Muscle of back (tissue), 11 donors: ENCODE results near the gene MRPL3. TPM values are rescaled to one million over a fixed set of nuclear protein-coding genes. Genes with fewer than 3 reads are reported as not detected.
"Not testable (repeated sequence)": the region's sequence is repeated elsewhere in the genome, so short reads cannot be mapped to it uniquely, and the experiment has no call there.

Source experiments
- DNase-seq, 3 donors: peaks; one replicate each; pipeline versions ENCODE4 v3.0.0 to v3.0.0-alpha.2; 2013
- polyA plus RNA-seq, 10 donors: library from polyadenylated mRNA; unstranded; fragments of 120-200 nt; gene quantifications; one replicate each; pipeline ENCODE4 v1.2.1, GENCODE V29; 2013; ENCODE audit not compliant: insufficient read length in 10 of 10

MRPL3 gene
- polyA plus RNA-seq, 10 donors: 71.9 to 86.9 (median 79.5) TPM

DNA sequence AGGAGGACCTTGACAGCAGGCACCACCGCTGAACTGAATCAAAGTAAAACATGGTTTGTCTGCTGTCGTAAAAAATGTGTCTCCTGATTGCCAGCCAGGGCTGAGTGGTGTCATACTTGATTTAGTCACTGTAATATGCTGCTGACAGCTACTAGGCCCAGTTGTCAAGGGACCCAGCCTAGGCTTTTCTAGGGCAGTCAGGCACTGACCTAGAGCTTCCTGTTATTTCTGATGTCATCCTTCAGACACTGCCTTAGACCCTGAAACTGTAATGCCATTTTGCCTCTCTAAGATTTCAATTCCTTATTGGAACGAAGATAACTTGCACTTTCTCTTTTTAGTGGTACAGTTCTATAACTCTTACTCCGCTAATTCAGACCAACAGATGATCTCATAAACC is 2.6 kb upstream of the MRPL3 start:
- DNase-seq: no peak

DNA sequence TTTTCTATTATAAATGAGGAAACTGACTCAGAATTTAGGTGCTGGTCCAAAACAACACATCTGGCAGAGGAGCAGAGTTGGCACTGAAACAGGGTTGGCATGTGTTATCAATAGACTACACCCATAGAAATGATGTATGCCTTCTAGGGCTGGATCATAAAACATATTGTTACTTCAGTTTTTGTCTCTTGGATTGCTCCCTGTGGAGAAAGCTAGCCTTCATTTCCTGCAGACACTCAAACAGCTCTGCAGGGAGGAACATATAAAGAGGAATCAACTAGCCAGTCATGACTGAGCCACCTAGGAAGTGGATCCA is 507 bp upstream of the MRPL3 start:
- DNase-seq: no peak

DNA sequence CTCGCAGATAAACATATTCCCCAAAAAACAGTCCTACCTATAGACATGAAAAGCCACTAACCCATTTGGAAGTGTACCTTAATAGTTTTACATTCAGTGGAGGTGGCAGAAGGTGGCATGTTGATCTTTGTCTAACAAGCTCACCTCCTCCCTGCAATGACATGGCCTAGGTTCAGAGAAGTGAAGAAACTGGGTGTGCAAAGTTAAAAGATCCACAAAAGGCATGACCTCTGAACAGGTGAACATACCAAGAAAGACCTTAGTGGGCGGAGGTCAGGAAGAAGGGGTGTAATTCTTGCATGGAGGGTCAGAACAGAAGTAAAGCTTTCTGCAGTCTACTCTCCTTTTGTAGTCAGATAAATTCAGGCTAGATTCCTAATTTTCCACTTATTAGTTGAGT is 822 bp downstream of the MRPL3 start:
- peak in 1 of 3 donors; percentile 0 for DNase-seq

DNA sequence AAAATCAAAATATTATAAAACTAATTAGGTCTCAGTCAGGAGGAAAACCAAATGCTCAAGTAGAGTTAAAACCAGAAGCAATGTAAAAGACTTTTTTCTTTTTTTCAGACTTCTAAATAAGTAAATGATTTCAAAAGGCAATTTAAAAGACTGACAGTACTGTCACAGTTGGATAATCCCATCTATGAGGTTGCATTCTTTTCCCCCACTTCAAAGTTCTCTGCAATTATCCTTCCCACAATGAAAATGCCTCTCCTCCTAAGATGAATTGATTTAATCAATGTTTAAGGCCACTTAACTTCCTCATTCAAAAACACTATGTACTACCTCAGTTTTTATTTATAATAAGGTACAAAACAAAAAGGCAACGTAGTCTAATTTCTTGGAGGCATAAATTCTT is 8.1 kb downstream of the MRPL3 start:
- DNase-seq: no peak

DNA sequence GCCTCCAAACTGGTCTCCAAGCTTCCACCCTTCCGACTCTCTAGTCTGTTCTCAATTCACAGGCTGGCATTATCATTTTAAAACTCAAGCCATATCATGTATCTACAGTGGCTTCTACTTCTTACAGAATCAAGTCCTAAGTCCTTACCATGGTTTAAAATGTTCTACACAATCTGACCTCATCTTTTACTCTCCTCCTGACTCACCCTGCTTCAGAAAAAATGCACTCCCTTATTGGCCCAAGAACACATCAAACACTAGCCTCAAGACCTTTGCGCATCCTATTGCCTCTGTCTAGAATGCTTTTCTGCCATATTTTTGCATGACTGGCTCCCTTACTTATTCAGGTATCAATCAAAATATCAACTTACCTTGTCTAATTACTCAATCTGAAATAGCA is 11.0 kb downstream of the MRPL3 start:
- no peak for DNase-seq

DNA sequence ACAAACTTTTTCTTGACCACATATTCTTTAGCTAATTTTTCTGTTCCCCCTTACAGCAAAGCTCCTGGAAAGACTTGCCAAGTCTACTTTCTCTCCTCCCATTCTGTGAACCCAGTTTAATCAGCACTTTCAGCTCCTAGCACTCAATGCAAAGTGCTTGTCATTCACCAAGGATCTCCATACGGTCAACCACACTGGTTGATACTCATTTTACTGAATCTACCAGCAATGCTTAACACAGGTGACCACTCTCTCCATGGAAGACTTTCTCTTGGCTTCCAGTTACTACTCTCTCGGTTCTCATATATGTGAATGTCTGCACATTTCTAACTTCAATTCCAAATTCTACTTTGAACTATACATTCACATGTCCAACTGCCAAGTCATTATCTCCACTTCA is 11.7 kb downstream of the MRPL3 start:
- DNase-seq: no peak

DNA sequence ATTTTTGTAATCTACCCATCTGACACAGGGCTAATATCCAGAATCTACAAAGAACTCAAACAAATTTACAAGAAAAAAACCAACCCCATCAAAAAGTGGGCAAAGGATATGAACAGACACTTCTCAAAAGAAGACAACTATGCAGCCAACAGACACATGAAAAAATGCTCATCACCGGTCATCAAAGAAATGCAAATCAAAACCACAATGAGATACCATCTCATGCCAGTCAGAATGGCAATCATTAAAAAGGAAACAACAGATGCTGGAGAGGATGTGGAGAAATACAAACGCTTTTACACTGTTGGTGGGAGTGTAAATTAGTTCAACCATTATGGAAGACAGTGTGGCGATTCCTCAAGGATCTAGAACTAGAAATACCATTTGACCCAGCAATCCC is 16.2 kb downstream of the MRPL3 start:
- not testable (repeated sequence) for DNase-seq

DNA sequence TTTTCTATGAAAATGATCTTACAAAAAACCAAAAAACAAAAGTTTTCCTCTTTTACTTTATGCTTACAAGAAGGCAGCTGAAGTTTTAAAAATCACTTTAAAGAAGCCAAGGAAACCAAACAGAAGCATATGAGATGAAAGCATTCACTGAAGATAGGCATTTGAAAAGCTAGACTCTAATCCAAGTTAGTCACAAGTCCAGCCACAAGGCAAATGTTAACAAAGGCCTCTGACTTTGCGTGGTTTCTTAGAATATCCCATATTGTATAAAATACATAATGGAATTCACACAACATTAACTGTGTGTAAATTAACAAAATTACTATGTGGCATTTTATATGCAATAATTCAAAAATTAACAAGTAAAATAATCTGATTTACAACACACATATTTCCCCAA is 17.7 kb downstream of the MRPL3 start:
- no peak for DNase-seq

DNA sequence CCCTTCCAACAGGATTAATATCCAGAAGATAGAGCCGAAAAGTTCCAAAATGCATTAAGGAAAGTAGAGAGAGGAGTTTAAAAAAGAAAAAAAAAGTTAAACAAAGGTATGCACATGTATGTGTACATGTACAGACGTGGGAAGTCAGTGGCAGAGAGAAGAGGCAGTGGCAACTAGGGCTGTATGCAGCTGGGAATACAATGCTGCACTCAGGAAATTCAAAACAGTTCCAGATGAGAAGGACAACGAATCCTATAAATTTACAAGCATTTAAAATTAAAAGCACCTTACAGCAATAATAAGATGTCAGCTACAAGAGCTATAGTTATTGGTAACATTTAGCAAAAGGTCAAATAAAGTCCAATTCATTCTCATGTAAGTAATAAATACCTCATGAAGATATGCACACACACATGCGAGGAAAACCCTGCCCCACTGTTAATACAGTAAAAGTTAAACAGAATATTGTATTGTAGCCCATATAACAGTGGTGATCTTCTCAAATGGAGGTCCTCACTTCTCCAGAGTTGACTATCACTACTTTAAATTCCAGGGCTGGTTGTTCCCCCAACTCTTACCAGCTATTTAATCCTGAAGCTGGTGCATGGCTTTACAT is 18.2 kb downstream of the MRPL3 start:
- no peak for DNase-seq

DNA sequence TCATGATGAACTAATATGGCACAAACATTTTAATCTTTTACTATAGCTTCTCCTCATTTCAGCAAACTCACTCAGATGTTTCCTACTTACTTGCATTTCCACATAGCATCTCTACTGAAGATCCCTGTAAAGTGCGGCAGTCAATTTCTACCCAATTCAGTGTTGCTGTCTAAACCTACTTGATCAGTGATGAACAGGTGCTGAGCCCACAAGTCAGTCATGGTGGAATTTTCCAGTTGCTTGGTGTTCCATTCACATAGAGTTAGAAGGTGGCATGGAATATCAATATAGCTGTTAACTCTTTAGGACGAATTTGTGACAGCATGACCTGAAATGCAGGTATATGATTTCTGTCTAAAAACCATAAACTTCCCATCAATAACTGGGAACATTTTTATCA is 22.7 kb downstream of the MRPL3 start:
- no peak for DNase-seq

DNA sequence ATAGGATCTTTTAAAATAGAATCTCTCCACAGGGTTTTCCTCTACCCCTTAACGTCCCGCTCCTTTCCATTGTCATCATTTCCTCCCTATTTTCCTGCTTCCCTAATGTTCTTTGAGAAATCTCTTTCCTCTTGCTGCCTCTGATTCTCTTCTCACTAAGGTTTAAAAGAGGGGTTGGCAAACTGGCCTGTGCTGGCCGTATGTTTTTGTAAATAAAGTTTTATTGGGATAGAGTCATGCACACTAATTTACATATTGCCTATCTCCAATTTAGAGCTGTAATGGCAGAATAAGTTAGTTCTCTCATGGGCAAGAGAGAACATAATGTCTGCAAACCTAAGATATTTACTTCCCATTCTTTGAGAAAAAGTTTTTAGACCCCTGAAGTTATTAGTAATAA is 25.0 kb downstream of the MRPL3 start:
- DNase-seq: no peak

DNA sequence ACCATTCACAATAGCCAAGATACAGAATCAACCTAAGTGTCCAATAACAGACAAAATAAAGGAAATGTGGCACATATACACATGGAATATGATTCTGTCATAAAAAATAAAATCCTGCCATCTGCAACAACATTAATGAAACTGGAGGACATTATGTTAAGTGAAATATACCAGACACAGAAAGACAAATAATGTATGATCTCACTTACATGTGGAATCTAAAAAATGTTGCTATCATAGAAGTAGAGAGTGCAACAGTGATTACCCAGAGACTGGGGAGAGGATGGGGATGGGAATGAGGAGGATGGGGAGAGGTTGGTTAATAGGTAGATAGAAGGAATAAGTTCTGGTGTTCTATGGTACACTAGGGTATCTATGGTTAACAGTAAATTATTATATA is 28.7 kb downstream of the MRPL3 start:
- DNase-seq: no peak

DNA sequence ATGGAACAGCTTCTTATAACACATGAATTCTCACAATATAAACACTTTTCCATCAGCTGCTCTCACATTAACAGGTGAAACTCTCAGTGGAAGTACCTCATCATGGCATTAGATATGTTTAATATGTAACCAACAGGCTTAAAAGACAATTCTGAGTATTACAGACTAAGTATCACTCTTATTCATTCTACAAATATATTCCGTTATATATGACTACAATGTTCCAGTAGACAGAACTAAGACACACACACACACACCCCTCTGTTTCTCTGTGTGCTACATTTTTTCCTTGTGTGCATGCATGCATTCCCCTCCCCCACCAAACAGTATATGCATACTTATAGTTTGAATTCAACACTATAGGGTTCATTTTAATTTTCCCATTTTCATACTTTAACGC is 32.4 kb downstream of the MRPL3 start:
- no peak for DNase-seq

DNA sequence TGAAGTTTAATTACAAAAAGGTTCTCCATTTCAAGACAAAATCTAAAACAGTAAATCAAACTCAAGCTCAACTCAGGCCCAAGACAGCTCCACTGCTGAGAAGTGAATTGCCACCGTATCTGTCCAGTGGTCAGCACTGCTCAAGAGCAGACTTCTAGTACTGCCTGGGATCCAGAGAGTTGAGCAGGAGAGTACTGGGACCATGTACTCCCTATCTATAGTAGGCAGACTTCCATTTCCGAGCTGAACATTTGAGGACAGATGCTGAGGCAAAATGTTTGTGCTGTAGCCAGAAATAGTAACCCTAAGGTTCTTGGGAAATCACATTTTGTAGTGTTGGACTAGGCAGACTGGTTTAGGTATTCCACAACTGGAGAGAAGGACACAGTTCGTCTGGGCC is 44.1 kb downstream of the MRPL3 start:
- no peak for DNase-seq

DNA sequence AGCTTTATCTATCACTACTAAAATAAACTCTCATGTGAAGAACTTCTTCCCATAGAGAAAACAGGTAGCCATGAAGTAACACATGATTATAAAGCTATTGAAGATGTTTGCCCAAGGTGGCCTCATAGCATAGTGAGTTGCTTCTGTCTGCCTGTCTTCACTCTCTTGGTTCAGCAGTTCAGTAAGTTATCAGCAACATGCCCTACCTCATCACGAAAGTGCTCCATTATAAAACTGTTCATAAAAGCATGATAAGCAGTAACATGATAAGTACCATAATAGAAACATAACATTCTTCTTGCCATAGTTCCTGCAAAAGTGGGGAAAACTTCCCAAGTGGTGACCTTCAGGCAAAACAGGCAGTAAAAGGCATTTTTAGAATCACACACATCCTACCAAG is 45.6 kb downstream of the MRPL3 start:
- DNase-seq: no peak

DNA sequence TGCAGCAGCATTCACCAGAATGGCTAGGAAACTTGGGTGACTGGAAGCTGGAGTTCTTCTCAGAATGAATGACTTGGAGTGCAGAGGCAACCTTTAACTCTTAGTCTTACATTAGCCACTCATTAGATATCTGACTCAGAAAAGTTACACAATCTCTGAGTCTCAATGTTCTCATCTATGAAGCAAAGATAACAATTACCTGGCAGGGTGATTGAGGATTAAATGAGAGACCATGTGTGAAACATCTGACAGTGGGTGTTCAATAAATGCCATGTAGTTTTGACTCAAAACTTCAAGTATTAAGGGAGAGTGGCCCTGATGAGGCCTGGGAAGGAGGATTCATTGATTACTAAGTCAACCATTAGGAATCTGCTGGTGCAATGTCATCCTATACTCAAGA is 48.3 kb downstream of the MRPL3 start:
- no peak for DNase-seq

DNA sequence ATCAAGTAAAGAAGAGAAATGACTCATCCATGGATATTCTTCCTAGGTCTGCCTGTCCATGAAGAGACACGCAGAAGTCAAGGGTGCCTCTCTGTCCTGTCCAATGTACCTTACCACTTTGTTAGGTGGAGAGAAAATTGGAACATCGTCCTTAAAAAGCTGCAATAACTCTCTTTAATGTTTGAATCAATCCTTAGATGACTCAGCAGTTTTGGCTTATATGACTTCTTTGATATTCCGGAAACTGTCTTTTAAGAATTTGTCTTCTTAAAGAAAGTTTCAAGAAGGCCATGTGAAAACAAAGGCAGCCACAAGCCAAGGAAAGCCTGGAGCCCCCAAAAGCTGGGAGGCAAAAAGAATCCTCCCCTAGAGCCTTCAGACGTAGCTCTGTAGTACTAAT is 49.2 kb downstream of the MRPL3 start:
- DNase-seq: no peak

DNA sequence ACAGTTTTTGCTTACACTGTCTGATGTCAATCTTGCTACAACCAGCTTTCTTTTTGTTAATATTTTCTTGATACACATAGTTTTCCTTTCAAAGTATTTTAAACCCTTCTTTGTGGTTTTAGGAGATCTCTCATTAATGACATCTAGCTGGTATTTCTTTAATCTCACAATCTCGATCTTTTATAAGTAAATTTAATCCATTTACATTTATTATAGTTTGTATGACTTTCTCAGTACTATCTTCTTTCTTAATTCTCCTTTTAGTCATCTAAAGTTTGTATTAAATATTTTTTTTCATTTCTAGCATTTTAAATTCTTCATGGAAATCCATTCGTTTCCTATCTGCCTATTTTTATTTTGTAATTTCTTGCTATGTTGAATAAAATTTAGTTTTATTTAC is 55.4 kb downstream of the MRPL3 start:
- no peak for DNase-seq

DNA sequence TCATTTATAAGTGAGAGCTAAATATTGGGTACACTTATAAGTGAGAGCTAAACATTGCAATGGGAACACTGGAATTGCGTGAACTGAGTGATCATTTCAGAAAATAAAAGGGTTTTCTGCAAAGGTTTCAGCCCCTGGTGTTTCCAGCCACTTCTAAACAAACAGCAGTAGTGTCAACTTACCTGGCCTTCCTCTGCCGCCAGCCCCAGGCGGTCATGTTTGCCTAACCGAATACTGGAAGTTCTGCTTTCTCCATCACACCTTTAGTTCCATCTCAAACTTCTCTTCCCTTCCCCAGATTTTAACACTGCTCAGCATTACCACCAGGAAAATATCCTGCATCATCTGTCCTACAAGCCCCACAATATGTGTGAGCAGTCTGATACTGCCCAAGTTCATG is 58.6 kb downstream of the MRPL3 start:
- DNase-seq: no peak

DNA sequence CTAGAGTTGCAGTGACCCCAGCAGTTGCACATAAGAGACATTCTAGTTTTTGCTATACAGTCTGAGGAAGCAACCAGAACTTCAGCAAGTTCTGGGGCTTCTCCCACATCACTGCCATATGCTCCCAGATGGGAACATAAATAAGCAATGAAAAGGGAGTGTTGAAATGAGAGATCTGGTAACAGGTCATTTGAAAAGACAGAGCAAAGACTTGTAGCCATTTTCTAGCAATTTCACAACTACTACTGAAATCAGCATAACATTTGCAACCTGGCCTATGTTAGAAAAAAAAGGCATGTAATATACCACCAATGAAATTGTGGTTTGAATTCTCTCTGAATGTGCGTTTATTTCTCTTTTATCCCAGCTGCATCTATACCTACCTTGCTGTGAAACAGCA is 63.7 kb downstream of the MRPL3 start:
- DNase-seq: no peak

DNA sequence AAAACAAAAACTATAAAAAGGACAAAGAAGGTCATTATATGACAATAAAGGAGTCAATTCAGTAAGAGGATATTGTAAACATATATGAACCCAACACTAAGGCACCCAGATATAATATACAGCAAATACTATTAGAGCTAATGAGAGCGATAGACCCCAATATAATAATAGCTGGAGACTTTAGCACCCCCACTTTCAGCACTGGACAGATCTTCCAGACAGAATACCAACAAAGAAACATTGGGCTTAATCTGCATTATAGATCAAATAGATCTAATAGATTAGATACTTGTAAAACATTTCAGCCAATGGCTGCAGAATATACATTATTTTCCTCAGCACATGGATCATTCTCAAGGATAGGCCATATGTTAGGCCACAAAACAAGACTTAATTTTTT is 67.8 kb downstream of the MRPL3 start:
- DNase-seq: no peak

DNA sequence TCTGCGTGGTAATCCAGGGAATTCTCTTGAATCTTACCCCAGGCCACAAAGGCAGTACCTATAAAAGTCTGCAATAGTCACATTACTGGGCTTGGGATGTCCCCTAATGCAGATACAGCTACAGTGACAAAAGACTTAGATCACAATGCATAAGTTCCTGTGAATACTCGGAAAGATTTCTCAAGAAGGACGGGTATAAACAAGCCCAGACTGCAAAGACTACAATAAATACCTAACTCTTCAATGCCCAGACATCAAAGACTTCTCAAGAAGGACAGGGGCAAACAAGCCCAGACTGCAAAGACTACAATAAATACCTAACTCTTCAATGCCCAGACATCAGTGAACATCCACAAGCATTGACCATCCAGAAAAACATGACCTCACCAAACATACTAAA is 70.3 kb downstream of the MRPL3 start:
- no peak for DNase-seq

DNA sequence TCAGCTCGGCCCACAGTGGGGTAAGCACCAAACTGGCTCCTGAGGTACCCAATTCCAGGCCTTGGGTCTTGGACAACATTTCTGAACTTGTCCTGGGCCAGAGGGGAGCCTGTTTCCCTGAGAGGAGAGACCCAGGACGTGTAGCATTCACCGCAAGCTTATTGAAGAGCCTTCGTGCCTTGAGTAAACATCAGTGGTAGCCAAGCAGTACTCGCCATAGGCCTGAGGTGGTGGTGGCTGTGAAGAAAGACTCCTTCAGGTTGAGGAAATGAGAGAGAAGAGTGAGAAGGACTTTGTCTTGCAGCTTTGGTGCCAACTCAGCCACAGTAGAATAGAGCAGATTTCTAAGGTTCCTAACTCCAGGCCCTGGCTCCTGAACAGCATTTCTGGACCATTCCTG is 71.0 kb downstream of the MRPL3 start:
- DNase-seq: no peak

DNA sequence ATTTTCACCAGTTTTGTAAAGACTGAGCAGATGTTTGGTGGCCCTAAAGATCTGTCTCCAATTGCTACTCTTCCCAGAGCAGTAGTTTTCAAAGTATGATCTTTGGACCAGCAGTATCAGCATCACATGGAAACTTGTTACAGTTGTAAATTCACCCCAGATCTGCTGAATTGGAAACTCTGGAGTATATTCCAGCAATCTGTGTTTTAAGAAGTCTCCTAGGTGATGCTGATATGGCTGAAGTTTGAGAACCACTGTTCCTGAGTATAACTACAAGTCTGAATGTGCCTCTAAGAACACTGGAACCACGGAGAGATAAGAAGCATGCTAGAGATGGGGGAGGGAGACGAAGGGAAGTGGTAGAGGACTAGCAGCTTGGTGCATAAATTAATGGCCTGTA is 75.5 kb downstream of the MRPL3 start:
- no peak for DNase-seq

DNA sequence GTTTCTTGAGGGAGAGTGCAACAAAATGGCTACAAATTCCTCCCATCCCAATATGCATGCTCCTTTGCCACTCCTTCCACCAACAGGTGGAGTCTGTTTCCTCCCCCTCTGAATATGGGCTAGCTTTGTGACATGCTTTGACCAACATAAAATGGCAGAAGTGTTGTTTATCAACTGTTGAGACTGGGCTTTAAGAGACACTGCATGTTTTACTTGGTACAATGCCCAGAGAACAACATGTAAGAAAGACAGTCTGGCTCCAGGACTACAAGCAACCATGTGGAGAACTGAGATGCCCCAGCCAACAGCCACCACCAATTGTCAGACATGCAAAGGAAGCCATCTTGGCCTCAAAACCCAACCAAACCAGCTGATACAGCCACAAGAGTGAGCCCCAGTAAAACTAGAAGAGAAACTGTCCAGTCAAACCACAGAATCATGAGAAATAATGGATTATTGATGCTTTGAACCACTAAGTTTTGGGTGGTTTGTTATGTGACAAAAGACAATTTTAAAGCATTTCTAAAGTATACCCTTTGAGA is 80.7 kb downstream of the MRPL3 start:
- no peak for DNase-seq
